Measurements from ENCODE around the gene NEO1. TPM values are rescaled to one million over a fixed set of nuclear protein-coding genes. Genes with fewer than 3 reads are reported as not detected.

Gene NEO1
- polyA plus RNA-seq, 1 of the 3 experiments (the other 2 are of a cell fraction) = 13.1 TPM

- Histone ChIP-seq H3K36me3 (replicated peaks in 1 of 2; ENCODE audit: control insufficient read depth in 1 of 2, insufficient read depth in 2 of 2, low read length in 1 of 2) (no peaks in the 10 kb centered on the region), H2AFZ (ENCODE audit: low read depth) (no peak overlapping the region), H3K4me3 (ENCODE audit: low read depth in 2 of 2, low read length in 1 of 2) (no peak overlapping the region), H3K27me3 (ENCODE audit: insufficient read depth) (no peaks in the 10 kb centered on the region; the same call in 1 of the 2 replicates), H3K9me3 (no peaks in the 10 kb centered on the region), H3K9ac (no peak overlapping the region), H3K4me2 (no peak overlapping the region), H3F3A (replicated peaks; ENCODE audit: insufficient read depth) (no peaks in the 10 kb centered on the region), H3K9me2 (no peaks in the 10 kb centered on the region), H3K27ac (ENCODE audit: low read depth in 2 of 2, low read length in 1 of 2) (no peak overlapping the region), H4K20me1 (ENCODE audit: insufficient read depth) (no peaks in the 10 kb centered on the region), H3K79me2 (ENCODE audit: insufficient read depth) (no peaks in the 10 kb centered on the region), H3K4me1 (ENCODE audit: control insufficient read depth in 1 of 2, insufficient read depth in 2 of 2, low read depth in 1 of 2, low read length in 1 of 2) (peaks cover 0 to 8% of the 10 kb centered on the region in 2 experiments; a peak in 1 of 4 replicates)
- no peak for TF ChIP-seq POLR2AphosphoS5 (IDR thresholded peaks at IDR 0.05; ENCODE audit: low read depth, low read length)
- TF ChIP-seq SMC3 (IDR thresholded peaks at IDR 0.05; ENCODE audit: low read depth, low read length) = no peak
- DNase-seq = no peak
- ChIA-PET CTCF (interaction anchor here (0.5 to 1.3 kb wide), 3 partner anchors 17 to 357 kb away, joined by 3 read pairs; no protein-coding TSS in a partner anchor), POLR2A (no interaction called here)
- 0% methylated on average over 4 of the region's 5 CpGs for WGBS (ENCODE audit: low lambda C conversion rate)
Observed at GRCh38 chr15:73335471-73335870, 283.2 kb downstream of the NEO1 start.

- Histone ChIP-seq H4K20me1 (ENCODE audit: insufficient read depth) (no peaks in the 10 kb centered on the region), H3K27me3 (ENCODE audit: insufficient read depth) (no peaks in the 10 kb centered on the region; the same call in 1 of the 2 replicates), H2AFZ (ENCODE audit: low read depth) (no peak overlapping the region), H3K4me3 (ENCODE audit: low read depth in 2 of 2, low read length in 1 of 2) (no peak overlapping the region), H3K4me2 (no peak overlapping the region), H3K36me3 (replicated peaks in 1 of 2; ENCODE audit: control insufficient read depth in 1 of 2, insufficient read depth in 2 of 2, low read length in 1 of 2) (no peaks in the 10 kb centered on the region), H3K9me2 (no peaks in the 10 kb centered on the region), H3K4me1 (ENCODE audit: control insufficient read depth in 1 of 2, insufficient read depth in 2 of 2, low read depth in 1 of 2, low read length in 1 of 2) (peaks cover 0 to 7% of the 10 kb centered on the region in 2 experiments; a peak in 1 of 4 replicates), H3K9me3 (no peaks in the 10 kb centered on the region), H3K79me2 (ENCODE audit: insufficient read depth) (no peaks in the 10 kb centered on the region), H3K27ac (ENCODE audit: low read depth in 2 of 2, low read length in 1 of 2) (no peak overlapping the region), H3F3A (replicated peaks; ENCODE audit: insufficient read depth) (no peaks in the 10 kb centered on the region), H3K9ac (no peak overlapping the region)
- DNase-seq = no peak
- TF ChIP-seq CHD2 (IDR thresholded peaks at IDR 0.05; ENCODE audit: low read length, partially characterized antibody) (no peak), RCOR1 (IDR thresholded peaks at IDR 0.05; ENCODE audit: low read length) (no peak), FOSL2 (IDR thresholded peaks at IDR 0.05; ENCODE audit: borderline replicate concordance, low read depth) (no peak), IRF3 (IDR thresholded peaks at IDR 0.05; ENCODE audit: low read depth, low read length) (no peak), JUND (IDR thresholded peaks at IDR 0.05) (no peak)
- WGBS (ENCODE audit: low lambda C conversion rate) = 62% methylated on average over 6 of the region's 7 CpGs
- ChIA-PET POLR2A (no interaction called here), CTCF (no interaction called here)
Observed at GRCh38 chr15:73336756-73337155, 284.5 kb downstream of the NEO1 start.

- WGBS (ENCODE audit: low lambda C conversion rate) = 69% methylated on average over 8 of the region's 8 CpGs
- POLR2A ChIA-PET = no interaction called here
Observed at GRCh38 chr15:73337187-73337586, 284.9 kb downstream of the NEO1 start.

More at GRCh38 chr15:73337187-73337586, 284.9 kb downstream of the NEO1 start:
- Histone ChIP-seq H3K27me3 (ENCODE audit: insufficient read depth) (no peaks in the 10 kb centered on the region; the same call in 1 of the 2 replicates), H3K4me2 (no peak overlapping the region), H4K20me1 (ENCODE audit: insufficient read depth) (no peaks in the 10 kb centered on the region), H3K9ac (no peak overlapping the region), H3K36me3 (replicated peaks in 1 of 2; ENCODE audit: control insufficient read depth in 1 of 2, insufficient read depth in 2 of 2, low read length in 1 of 2) (no peaks in the 10 kb centered on the region), H3K4me3 (ENCODE audit: low read depth in 2 of 2, low read length in 1 of 2) (no peak overlapping the region), H3K27ac (ENCODE audit: low read depth in 2 of 2, low read length in 1 of 2) (no peak overlapping the region), H3K4me1 (ENCODE audit: control insufficient read depth in 1 of 2, insufficient read depth in 2 of 2, low read depth in 1 of 2, low read length in 1 of 2) (peaks cover 0 to 10% of the 10 kb centered on the region in 2 experiments; a peak in 1 of 4 replicates), H3F3A (replicated peaks; ENCODE audit: insufficient read depth) (no peaks in the 10 kb centered on the region), H3K9me3 (no peaks in the 10 kb centered on the region), H3K9me2 (no peaks in the 10 kb centered on the region), H3K79me2 (ENCODE audit: insufficient read depth) (no peaks in the 10 kb centered on the region), H2AFZ (ENCODE audit: low read depth) (no peak overlapping the region)
- no peak for DNase-seq
- no peak for TF ChIP-seq NFIC (IDR thresholded peaks at IDR 0.05; ENCODE audit: borderline replicate concordance)
- no peak for TF ChIP-seq MEF2A (IDR thresholded peaks at IDR 0.05; ENCODE audit: borderline replicate concordance, low read depth)
- CTCF ChIA-PET = no interaction called here
